OCI-LY7 (cell line): ENCODE results near the gene ARTN. TPM values are rescaled to one million over a fixed set of nuclear protein-coding genes. Genes with fewer than 3 reads are reported as not detected.

ENCODE experiments used
- BruUV-seq: library from RNA; stranded (reverse); fragments of 400-500 nt; replicated peaks from 2 replicates; lab custom pipeline; 2021; lab: Mats Ljungman, UMichigan
- CTCF ChIA-PET: fragments of 300-600 bp; sonication (Branson Sonifier 250); formaldehyde crosslinking; loops from one replicate; lab custom pipeline; 2022; ENCODE audit warnings: antibody characterized with exemption; ENCODE audit not compliant: unreplicated experiment; lab: Charles Lee
- POLR2A ChIA-PET: fragments of 300-600 bp; sonication (Branson Sonifier 250); formaldehyde crosslinking; loops from one replicate; lab custom pipeline; 2022; ENCODE audit warnings: antibody characterized with exemption; lab: Charles Lee
- DNase-seq: peaks from one replicate; pipeline ENCODE4 v3.0.0-alpha.2; 2015; ENCODE audit warnings: low spot score
- H2AFZ ChIP-seq: fragments of 200-600 bp; sonication (generic), shearing (Covaris generic); 2 replicates; pipeline ENCODE4 v1.6.1; 2014; ENCODE audit warnings: mild to moderate bottlenecking, antibody characterized with exemption, low read length, moderate library complexity
- H3K27ac ChIP-seq: fragments of 200-600 bp; sonication (generic); 2 replicates; pipeline ENCODE4 v1.5.1; 2014; ENCODE audit warnings: mixed run types, low read depth, mild to moderate bottlenecking, moderate library complexity, low read length, inconsistent platforms; ENCODE audit not compliant: poor library complexity, severe bottlenecking
- H3K36me3 ChIP-seq: fragments of 200-600 bp; sonication (generic); 2 replicates; pipeline ENCODE4 v1.6.1; 2014; ENCODE audit warnings: mild to moderate bottlenecking, antibody characterized with exemption, low read length, moderate library complexity, mixed read lengths; ENCODE audit not compliant: insufficient read depth
- H3K4me1 ChIP-seq: fragments of 200-600 bp; sonication (generic); 2 replicates; pipeline ENCODE4 v1.5.1; 2014; ENCODE audit warnings: mild to moderate bottlenecking, low read length; ENCODE audit not compliant: insufficient read depth, poor library complexity, severe bottlenecking
- H3K4me2 ChIP-seq: fragments of 200-600 bp; sonication (generic); 2 replicates; pipeline ENCODE4 v1.6.1; 2014; ENCODE audit warnings: mild to moderate bottlenecking, low read length
- H3K4me3 ChIP-seq: fragments of 200-600 bp; sonication (generic); 2 replicates; pipeline ENCODE4 v1.5.1; 2014; ENCODE audit warnings: mild to moderate bottlenecking, low read depth, low read length; ENCODE audit not compliant: poor library complexity, severe bottlenecking
- H3K79me2 ChIP-seq: fragments of 200-600 bp; sonication (generic); 2 replicates; pipeline ENCODE4 v1.6.1; 2016; ENCODE audit warnings: low read depth, mild to moderate bottlenecking, low read length, moderate library complexity, mixed read lengths; ENCODE audit not compliant: insufficient read depth
- H3K9me2 ChIP-seq: fragments of 200-600 bp; sonication (generic); 2 replicates; pipeline ENCODE4 v1.6.1; 2016; ENCODE audit warnings: mild to moderate bottlenecking, low read length, mixed read lengths; ENCODE audit not compliant: insufficient read depth
- H3K9me3 ChIP-seq: fragments of 200-600 bp; sonication (generic); 2 replicates; pipeline ENCODE4 v1.6.1; 2014; ENCODE audit warnings: mild to moderate bottlenecking, mixed run types, low read length, mixed read lengths
- H4K20me1 ChIP-seq: fragments of 200-600 bp; sonication (generic); 2 replicates; pipeline ENCODE4 v1.6.1; 2014; ENCODE audit warnings: mild to moderate bottlenecking, antibody characterized with exemption, low read length, moderate library complexity, mixed read lengths; ENCODE audit not compliant: insufficient read depth
- EZH2phosphoT487 ChIP-seq: fragments of 200-600 bp; sonication (generic); IDR thresholded peaks from 2 replicates; pipeline ENCODE4 v1.6.1; 2018; ENCODE audit warnings: low read depth, borderline replicate concordance, mild to moderate bottlenecking, mixed run types, antibody characterized with exemption, low read length, moderate library complexity, mixed read lengths
- intact Hi-C: fragments of 100-400 bp; cut with micrococcal nuclease; formaldehyde crosslinking; loops from one replicate; pipeline ENCODE4 v1.10.0; 2022; ENCODE audit not compliant: unreplicated experiment
- total RNA-seq, 2 experiments: library from RNA; depleted of rRNA in 1 of 2; stranded (reverse); fragments of >200 nt in 1 of 2; shearing (Covaris generic) in 1 of 2; gene quantifications; 2 replicates each; pipeline ENCODE4 v1.2.3, GENCODE V29; 2014 to 2022
- TF ChIP-seq, protein P1 (sequence below): fragments of 200-600 bp; sonication (generic); conservative IDR thresholded peaks from 2 replicates; pipeline ENCODE4 v1.5.1; 2014; ENCODE audit warnings: mild to moderate bottlenecking, antibody characterized with exemption, low read length, moderate library complexity, mixed read lengths

ARTN gene
- total RNA-seq, 2 experiments from 2014 or later = 0.44 to 1.2 TPM

DNA sequence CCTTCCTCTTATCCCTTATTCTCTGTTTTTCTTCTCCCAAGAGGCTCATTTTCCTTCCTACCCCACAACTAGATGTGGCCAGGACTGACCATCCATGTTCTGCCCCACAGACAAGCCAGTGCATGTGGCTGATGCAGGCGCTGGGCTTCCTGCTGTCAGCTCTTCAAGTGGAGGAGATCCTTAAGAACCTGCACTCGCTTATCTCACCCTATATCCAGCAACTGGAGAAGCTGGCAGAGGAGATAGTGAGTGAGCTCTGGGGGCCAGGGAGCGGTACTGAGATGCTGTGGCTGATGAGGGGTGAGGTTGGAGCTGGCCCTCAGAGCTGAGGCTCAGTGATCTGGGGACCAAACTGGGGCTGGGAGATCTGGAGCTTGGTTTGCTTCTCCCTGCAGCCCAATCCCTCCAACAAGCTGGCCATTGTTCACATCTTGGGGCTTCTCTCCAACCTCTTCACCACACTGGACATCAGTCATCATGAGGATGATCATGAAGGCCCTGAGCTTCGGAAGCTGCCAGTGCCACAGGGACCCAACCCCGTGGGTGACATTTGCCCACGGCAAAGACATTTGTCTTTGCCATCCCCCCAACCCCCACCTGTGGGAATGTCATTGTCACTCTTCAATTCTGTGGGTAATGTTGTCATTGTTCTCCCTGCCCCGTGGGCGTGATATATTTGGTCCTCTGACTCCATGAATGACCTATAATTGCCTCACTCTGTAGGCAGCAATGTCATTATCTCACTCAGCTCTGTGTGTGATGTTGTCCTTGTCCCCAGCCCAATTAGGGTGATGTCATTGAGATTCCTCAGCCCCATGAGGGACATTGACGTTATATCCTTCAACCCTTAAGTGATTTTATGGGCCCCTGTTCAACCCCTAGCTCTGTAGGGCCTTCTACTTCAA, 25.0 kb downstream of the ARTN start:
- H2AFZ ChIP-seq = no peak overlapping the region
- H3K36me3 ChIP-seq = peaks cover 29% of the 10 kb centered on the region; the same call in 1 of the 2 replicates
- H3K9me2 ChIP-seq = no peaks in the 10 kb centered on the region
- no peaks in the 10 kb centered on the region for H3K9me3 ChIP-seq
- intact Hi-C loops = no loop called here
- TF ChIP-seq, protein P1, sequence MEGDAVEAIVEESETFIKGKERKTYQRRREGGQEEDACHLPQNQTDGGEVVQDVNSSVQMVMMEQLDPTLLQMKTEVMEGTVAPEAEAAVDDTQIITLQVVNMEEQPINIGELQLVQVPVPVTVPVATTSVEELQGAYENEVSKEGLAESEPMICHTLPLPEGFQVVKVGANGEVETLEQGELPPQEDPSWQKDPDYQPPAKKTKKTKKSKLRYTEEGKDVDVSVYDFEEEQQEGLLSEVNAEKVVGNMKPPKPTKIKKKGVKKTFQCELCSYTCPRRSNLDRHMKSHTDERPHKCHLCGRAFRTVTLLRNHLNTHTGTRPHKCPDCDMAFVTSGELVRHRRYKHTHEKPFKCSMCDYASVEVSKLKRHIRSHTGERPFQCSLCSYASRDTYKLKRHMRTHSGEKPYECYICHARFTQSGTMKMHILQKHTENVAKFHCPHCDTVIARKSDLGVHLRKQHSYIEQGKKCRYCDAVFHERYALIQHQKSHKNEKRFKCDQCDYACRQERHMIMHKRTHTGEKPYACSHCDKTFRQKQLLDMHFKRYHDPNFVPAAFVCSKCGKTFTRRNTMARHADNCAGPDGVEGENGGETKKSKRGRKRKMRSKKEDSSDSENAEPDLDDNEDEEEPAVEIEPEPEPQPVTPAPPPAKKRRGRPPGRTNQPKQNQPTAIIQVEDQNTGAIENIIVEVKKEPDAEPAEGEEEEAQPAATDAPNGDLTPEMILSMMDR = no peak
- no peak for TF ChIP-seq EZH2phosphoT487
- no peaks in the 10 kb centered on the region for H3K4me1 ChIP-seq
- no peaks in the 10 kb centered on the region for H3K79me2 ChIP-seq
- DNase-seq = no peak
- no peak overlapping the region for H3K4me2 ChIP-seq
- no peak overlapping the region for H3K4me3 ChIP-seq
- ChIA-PET POLR2A (interaction anchor here (1.1 kb wide), 1 partner anchor 11 kb away, joined by 3 read pairs; no protein-coding TSS in a partner anchor), CTCF (interaction anchor here (0.6 to 1.2 kb wide), 2 partner anchors 23 to 62 kb away, joined by 3 read pairs; no protein-coding TSS in a partner anchor)
- H3K27ac ChIP-seq = no peak overlapping the region
- no TSS peak for BruUV-seq
- H4K20me1 ChIP-seq = peaks cover 4% of the 10 kb centered on the region

DNA sequence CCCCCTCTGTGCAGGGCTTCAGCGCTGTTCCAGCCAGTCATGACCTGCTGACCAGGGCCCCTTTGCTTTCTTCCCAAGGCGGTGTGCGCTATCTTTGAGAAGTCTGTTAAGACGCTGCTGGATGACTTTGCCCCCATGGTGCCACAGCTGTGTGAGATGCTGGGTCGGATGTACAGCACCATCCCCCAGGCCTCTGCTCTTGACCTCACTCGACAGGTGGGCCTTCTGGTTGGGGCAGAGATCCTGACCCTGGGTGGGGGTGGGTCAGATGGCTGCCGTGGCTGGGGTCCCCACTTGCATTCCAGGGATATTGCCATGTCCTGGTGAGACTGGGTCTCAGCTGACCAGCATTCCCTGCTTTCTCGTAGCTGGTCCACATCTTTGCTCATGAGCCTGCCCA, 27.2 kb downstream of the ARTN start:
- Histone ChIP-seq H3K27ac (no peak overlapping the region), H3K9me2 (no peaks in the 10 kb centered on the region), H3K36me3 (peaks cover 29% of the 10 kb centered on the region; the same call in 1 of the 2 replicates), H3K4me2 (no peak overlapping the region), H4K20me1 (no peaks in the 10 kb centered on the region; the same call in 1 of the 2 replicates), H3K4me1 (no peaks in the 10 kb centered on the region), H3K4me3 (no peak overlapping the region), H3K79me2 (no peaks in the 10 kb centered on the region), H2AFZ (no peak overlapping the region), H3K9me3 (no peaks in the 10 kb centered on the region)
- CTCF ChIA-PET = no interaction called here
- no peak for DNase-seq
- intact Hi-C loops = no loop called here
- TF ChIP-seq, protein P1 = no peak
- no peak for TF ChIP-seq EZH2phosphoT487
- BruUV-seq = no TSS peak
- POLR2A ChIA-PET = no interaction called here

DNA sequence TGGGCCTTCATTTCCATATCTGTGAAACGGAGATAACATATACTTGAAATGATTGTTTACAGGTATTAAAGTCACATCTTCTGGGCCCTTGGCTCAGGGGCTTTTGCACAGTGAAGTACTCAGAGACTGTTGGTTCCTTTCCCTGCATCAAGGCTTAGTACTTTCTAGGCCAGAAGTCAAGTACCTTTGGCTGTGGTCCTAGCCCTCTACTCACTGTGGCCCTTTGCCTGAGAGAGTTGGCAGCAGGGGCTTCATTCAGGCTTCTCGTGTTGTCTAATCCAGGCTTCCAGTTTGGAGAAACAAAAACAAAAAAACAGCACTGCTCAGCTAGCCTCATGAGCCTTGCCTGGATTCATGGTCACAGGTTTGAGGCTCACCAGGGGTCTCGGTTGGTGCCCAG, 28.1 kb downstream of the ARTN start:
- peaks cover 24% of the 10 kb centered on the region; the same call in 1 of the 2 replicates for H3K36me3 ChIP-seq
- POLR2A ChIA-PET = no interaction called here
- TF ChIP-seq EZH2phosphoT487 = no peak
- TF ChIP-seq, protein P1 = no peak
- intact Hi-C loops = no loop called here
- H3K4me1 ChIP-seq = no peaks in the 10 kb centered on the region
- no peaks in the 10 kb centered on the region for H3K79me2 ChIP-seq
- no peak for DNase-seq
- no peak overlapping the region for H3K4me2 ChIP-seq
- H3K9me3 ChIP-seq = no peaks in the 10 kb centered on the region
- H4K20me1 ChIP-seq = no peaks in the 10 kb centered on the region; the same call in 1 of the 2 replicates
- H3K27ac ChIP-seq = no peak overlapping the region
- CTCF ChIA-PET = no interaction called here
- BruUV-seq = no TSS peak
- no peak overlapping the region for H2AFZ ChIP-seq
- H3K9me2 ChIP-seq = no peaks in the 10 kb centered on the region
- H3K4me3 ChIP-seq = no peak overlapping the region
